ENCODE results near the gene SLC26A1. TPM values are rescaled to one million over a fixed set of nuclear protein-coding genes. Genes with fewer than 3 reads are reported as not detected.

Gene SLC26A1
- total RNA-seq, 2 donors from 2014 or later = 0.14 TPM; not detected in 1

- intact Hi-C loops (cut with DNase I) = no loop called here
Measured at GRCh38 chr4:1017211-1017610, 24.0 kb upstream of the SLC26A1 start.

GRCh38 chr4:1015746-1016145 is 22.5 kb upstream of the SLC26A1 start:
- no peak for DNase-seq (ENCODE audit: low spot score)
- intact Hi-C loops (cut with DNase I) = no loop called here

More at GRCh38 chr4:1017211-1017610, 24.0 kb upstream of the SLC26A1 start:
- DNase-seq (ENCODE audit: low spot score) = no peak

- intact Hi-C loops (cut with DNase I) = no loop called here
- DNase-seq (ENCODE audit: low spot score) = no peak
Measured at GRCh38 chr4:1015179-1015578, 22.0 kb upstream of the SLC26A1 start.

GRCh38 chr4:1014291-1015167 is 21.3 kb upstream of the SLC26A1 start:
- intact Hi-C loops (cut with DNase I) = no loop called here
- no peak for DNase-seq (ENCODE audit: low spot score)

- intact Hi-C loops (cut with DNase I) = no loop called here
- DNase-seq (ENCODE audit: low spot score) = no peak
Measured at GRCh38 chr4:1013225-1014073, 20.2 kb upstream of the SLC26A1 start.

- DNase-seq (ENCODE audit: low spot score) = no peak
- intact Hi-C loops (cut with DNase I) = no loop called here
Measured at GRCh38 chr4:1012034-1012739, 19.0 kb upstream of the SLC26A1 start.

- intact Hi-C loops (cut with DNase I) = no loop called here
- DNase-seq (ENCODE audit: low spot score) = no peak
Measured at GRCh38 chr4:1011666-1012033, 18.4 kb upstream of the SLC26A1 start.

DNA sequence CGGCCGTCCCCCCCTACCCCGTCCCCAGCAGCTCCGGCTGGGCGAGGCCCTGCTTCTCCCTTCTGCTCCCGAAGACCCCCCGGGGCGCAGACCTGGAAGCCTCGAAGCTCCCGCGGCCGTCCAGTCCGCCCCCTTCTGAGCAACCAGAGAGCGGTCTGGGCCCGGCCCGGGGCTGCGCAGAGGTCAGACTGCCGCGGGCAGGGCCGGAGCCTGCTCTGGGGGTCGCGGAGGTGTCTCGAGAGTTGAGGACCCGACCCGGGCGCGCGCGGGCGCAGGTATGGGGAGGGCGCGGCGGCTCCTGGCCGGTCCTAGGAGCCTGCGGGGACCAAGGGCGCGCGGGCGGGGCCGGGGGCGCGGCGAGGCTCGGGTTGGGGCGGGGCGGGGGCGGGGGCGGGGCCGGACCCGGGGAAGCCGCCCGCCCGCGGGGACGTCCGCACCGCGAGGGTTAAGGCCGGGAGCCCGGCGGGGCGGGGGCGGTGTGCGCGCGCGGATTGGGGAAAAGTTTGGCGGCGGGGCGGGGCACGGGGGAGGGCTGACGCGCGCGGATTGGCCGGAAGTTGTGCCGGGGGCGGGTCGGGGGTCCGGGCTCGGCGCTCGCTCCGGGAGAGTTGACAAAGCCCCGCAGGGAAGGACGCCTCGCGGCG is 17.9 kb upstream of the SLC26A1 start, which contains the start of gene FGFRL1:
Gene FGFRL1, plus strand, starts transcription at position 605 of the 644 bp plus-strand sequence. CDS start 860 bp downstream, outside the sequence.
- DNase-seq (ENCODE audit: low spot score) = peak; percentile 97
- intact Hi-C loops (cut with DNase I) = no loop called here

GRCh38 chr4:1010395-1011021 is 17.3 kb upstream of the SLC26A1 start:
- peak; percentile 95 for DNase-seq (ENCODE audit: low spot score)

DNA sequence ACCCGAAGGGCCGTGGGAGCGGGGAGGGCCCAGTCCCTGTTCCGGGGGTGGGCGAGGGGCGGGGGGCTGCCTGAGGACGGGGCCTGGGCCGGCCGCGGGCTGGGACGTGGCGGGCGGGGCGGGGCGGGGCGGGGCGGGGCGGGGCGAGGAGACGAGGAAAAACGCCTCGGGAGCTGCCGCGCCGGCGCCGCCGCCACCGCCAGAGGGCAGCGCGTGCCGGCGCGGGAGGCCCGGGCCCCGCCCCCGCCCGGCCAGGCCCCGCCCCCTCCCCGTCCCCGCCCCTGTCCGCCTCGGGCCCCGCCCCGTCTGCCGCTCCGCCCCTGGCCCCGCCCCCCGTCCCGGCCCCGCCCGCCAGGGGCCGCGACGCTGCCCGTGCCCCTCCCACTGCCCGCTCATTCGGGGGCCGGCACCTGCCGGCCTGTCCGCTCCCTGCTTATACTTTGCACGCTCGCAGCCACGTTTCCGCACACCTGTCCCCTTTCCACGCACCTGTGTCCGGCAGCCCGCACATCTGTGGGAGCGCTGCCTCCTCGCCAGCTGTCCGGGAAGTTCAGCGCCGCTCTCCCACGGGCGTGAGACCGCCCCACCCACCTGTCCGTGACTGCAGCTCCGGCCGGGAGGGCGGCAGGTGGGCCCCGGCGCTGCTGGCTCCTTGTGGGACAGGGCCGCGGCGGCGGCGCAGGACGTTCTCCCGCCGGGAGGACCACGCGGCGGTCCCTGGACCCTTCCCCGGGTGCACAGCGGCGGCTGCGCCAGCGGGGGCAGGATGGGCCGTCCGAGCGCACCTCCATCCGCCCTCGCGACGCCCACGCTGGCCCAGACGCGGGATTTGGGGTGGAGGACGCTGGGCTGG is 16.6 kb upstream of the SLC26A1 start:
- DNase-seq (ENCODE audit: low spot score) = peak; percentile 90
- intact Hi-C loops (cut with DNase I) = loop anchor here in 1 of 2 donors (2.0 kb wide), 1 partner anchor 73 kb away; no protein-coding TSS in a partner anchor

More at GRCh38 chr4:1010395-1011021, 17.3 kb upstream of the SLC26A1 start:
- intact Hi-C loops (cut with DNase I) = no loop called here

DNA sequence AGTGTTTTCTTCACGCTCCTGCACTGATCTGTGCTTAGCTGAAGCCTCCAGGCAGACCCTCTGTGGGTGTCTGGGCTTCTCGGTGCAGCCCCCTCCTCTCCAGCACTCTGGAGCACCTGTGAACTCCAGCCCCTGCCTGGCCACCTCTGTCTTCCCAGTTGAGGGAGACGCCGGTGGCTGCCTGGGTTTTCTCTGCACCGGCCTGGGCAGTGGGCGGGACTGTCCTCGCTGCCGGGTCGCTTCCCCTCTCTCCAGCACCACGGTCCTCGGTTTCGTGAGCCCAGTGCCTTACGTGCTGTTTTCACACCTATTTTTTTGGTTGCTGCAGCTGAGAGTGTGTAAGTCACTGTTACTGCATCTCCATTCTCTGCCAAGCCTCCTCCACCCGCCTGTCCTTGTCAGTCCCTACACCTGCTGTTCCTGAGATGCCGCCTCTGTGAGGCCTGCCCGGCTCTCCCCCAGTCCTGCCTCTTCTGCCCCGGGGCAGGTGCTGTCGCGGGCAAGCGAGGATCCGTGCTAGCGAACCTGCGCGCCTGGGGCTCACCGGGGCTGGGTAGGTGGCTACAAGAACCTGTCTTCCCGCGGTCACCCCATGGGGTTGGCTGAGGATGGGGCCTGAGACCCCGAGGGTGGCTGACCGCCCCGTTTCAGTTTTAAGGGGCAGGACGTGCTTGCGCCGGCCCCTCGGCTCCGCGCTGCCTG is 15.8 kb upstream of the SLC26A1 start:
- DNase-seq (ENCODE audit: low spot score) = no peak
- intact Hi-C loops (cut with DNase I) = loop anchor here in 1 of 2 donors (2.0 kb wide), 1 partner anchor 72 kb away; no protein-coding TSS in a partner anchor

- no peak for DNase-seq (ENCODE audit: low spot score)
- intact Hi-C loops (cut with DNase I) = no loop called here
Measured at GRCh38 chr4:1006856-1007255, 13.7 kb upstream of the SLC26A1 start.

DNA sequence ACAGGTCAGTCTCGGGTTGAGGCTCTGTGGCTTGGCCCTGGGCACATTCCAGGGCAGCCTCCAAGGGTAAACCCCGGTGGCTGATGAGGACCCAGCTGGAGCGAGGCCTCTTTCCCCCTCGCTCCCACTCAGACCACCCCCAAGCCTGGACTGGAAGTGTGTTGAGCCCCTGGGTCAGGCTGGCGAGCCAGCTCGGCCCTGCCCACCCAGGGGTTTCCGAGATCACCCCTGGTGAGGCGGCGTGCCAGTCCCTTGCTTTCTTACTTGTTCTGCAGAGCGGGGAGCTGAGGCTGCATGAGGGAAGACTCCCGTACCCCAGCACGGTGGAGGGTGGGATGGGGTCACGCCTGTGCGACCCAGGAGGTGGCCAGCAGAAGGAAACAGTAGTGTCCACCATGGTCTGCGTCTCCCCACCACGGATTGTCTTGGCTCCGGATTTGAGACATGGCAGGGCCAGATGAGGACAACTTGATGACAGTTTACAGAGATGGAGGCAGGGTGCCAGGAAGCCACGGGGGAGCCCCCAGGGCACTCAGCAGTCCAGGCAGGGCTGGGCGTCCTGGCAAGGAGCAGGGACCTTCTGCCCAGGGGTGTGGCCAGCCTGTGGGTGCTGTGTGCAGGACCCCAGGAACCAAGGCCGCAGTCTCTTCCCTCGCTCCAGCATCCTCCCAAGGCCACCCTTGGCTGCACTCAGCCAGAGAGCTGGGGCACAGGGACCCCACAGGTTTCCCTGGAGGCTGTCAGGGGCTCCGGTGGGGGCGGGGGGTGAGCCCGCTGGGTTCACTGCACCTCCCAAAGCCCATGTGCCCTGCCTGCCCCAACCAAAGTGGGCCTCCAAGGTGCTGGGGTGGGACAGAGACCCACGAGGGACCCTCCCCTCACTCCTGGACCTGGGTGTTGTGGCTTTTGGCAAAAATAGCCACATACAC is 11.6 kb upstream of the SLC26A1 start:
- intact Hi-C loops (cut with DNase I) = no loop called here
- no peak for DNase-seq (ENCODE audit: low spot score)

DNA sequence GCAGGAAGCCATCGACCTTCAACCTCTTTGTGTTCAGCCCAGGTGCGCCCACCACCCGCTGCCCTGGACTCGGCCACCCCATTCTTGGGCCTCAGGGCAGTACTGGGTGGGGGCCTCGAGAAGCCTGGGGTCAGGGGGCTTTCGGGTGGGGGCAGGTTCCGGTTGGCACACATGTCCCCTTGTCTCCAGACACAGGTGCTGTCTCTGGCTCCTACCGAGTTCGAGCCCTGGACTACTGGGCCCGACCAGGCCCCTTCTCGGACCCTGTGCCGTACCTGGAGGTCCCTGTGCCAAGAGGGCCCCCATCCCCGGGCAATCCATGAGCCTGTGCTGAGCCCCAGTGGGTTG is 10.8 kb upstream of the SLC26A1 start:
- DNase-seq (ENCODE audit: low spot score) = no peak
- intact Hi-C loops (cut with DNase I) = no loop called here

GRCh38 chr4:1003271-1004070 is 10.3 kb upstream of the SLC26A1 start:
- no peak for DNase-seq (ENCODE audit: low spot score)
- intact Hi-C loops (cut with DNase I) = no loop called here

All from posterior vena cava (tissue), 2 donors.